BLaER1 treated with 17β-estradiol and CSF1 and Interleukin-3, amounts not matched to agents 10 nM and 100 nM (cell line): ENCODE data around the gene SPP1.
"Not testable (repeated sequence)": the region's sequence is repeated elsewhere in the genome, so short reads cannot be mapped to it uniquely, and the experiment has no call there.

ENCODE experiments used
- H3K27ac ChIP-seq, 11 experiments: shearing (Covaris generic); formaldehyde crosslinking; 2 replicates each; pipeline ENCODE4 v1.8.1; 2022
- H3K27me3 ChIP-seq, 11 experiments: shearing (Covaris generic); formaldehyde crosslinking; 2 replicates each; pipeline ENCODE4 v1.8.1; 2022
- H3K36me3 ChIP-seq, 11 experiments: shearing (Covaris generic); formaldehyde crosslinking; 2 replicates each; pipeline ENCODE4 v1.8.1; 2022
- H3K4me1 ChIP-seq, 10 experiments: shearing (Covaris generic); formaldehyde crosslinking; 2 replicates each; pipeline ENCODE4 v1.8.1; 2022
- H3K4me2 ChIP-seq, 11 experiments: shearing (Covaris generic); formaldehyde crosslinking; 2 replicates each; pipeline ENCODE4 v1.8.1; 2022
- H3K4me3 ChIP-seq, 10 experiments: shearing (Covaris generic); formaldehyde crosslinking; 2 replicates each; pipeline ENCODE4 v1.8.1; 2022
- H3K9ac ChIP-seq, 11 experiments: shearing (Covaris generic); formaldehyde crosslinking; 2 replicates each; pipeline ENCODE4 v1.8.1; 2022
- H3K9me3 ChIP-seq, 11 experiments: shearing (Covaris generic); formaldehyde crosslinking; replicated peaks in 1 of 11; 2 replicates each; pipeline ENCODE4 v1.8.1; 2022
- H4K20me1 ChIP-seq, 11 experiments: shearing (Covaris generic); formaldehyde crosslinking; 2 replicates each; pipeline ENCODE4 v1.8.1; 2022
- Cebpa-rat ChIP-seq, 11 experiments: shearing (Covaris generic); IDR thresholded peaks; 2 replicates each; pipeline ENCODE4 v1.8.1; 2022

SPP1 gene

DNA sequence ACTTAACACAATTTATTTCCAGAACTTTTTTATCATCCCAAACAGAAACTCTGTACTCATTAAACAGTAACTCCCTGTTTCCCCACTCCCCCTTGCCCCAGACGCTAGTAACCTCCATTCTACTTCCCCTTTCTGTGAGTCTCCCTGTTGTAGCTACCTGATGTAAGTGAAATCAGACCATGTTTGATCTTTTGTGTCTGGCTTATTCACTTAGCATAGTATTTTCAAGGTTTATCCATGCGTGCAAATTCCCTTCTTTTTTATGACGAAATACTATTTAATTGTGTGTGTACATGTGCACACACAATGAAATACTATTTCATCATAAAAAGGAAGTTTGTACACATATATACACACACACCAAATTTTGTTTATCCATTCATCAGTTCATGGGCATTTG is 37.1 kb downstream of the SPP1 start:
- Histone ChIP-seq H3K27ac (peak overlapping the region in 9 of 11 experiments; percentile 52 to 99 (median 98); a peak in 19 of 22 replicates), H3K4me3 (peak overlapping the region in 4 of 10 experiments; percentile 16 to 53 (median 34); a peak in 5 of 20 replicates), H3K4me2 (peak overlapping the region; percentile 80 to 95 (median 89)), H3K4me1 (peaks cover 53 to 78% (median 64%) of the 10 kb centered on the region in 10 experiments), H4K20me1 (peaks cover 10 to 83% (median 43%) of the 10 kb centered on the region in 11 experiments; a peak in 20 of 22 replicates), H3K27me3 (no peaks in the 10 kb centered on the region), H3K9me3 (peaks cover 0 to 16% (median 0%) of the 10 kb centered on the region in 11 experiments; a peak in 6 of 22 replicates), H3K36me3 (peaks cover 0 to 36% (median 32%) of the 10 kb centered on the region in 11 experiments; a peak in 19 of 22 replicates), H3K9ac (peak overlapping the region in 9 of 11 experiments; percentile 12 to 100 (median 96); a peak in 13 of 22 replicates)
- TF ChIP-seq Cebpa-rat (IDR thresholded peaks at IDR 0.05), result peak in 2 of 11 experiments; percentile 26 to 65; a peak in 3 of 22 replicates

DNA sequence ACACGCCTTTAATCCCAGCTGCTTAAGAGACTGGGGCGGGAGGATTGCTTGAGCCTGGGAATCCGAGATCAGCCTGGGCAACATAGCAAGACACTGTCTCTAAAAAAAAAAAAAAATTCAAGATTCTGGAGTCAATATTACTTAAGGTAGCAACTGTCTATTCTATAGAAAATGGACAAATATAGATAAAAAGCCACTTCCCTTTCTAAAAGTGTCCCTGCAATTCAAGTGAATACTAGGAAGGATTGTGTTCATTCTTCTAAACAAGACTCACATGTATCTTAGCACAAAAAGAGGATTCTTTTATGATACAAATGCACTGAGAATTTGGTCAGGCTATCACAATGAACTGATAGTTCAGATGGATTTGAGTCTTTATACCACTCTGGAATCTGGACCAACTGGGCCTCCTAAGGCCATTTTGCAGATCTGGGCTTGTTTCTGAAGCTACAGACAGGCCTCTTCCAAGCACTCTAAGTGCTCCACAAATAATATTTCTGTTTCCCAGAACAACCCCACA is 38.9 kb downstream of the SPP1 start:
- H3K27me3 ChIP-seq, result no peaks in the 10 kb centered on the region
- peaks cover 0 to 54% (median 48%) of the 10 kb centered on the region in 11 experiments; a peak in 21 of 22 replicates for H3K36me3 ChIP-seq
- H3K9ac ChIP-seq, result peak overlapping the region in 4 of 11 experiments; percentile 74 to 100 (median 99); a peak in 5 of 22 replicates
- H3K4me3 ChIP-seq, result peak overlapping the region in 2 of 10 experiments; percentile 9 to 44; a peak in 1 of 20 replicates
- H4K20me1 ChIP-seq, result peaks cover 11 to 91% (median 55%) of the 10 kb centered on the region in 11 experiments; a peak in 20 of 22 replicates
- TF ChIP-seq Cebpa-rat (IDR thresholded peaks at IDR 0.05), result no peak
- peak overlapping the region in 9 of 11 experiments; percentile 52 to 99 (median 98); a peak in 16 of 22 replicates for H3K27ac ChIP-seq
- H3K4me2 ChIP-seq, result peak overlapping the region; percentile 80 to 95 (median 89)
- H3K9me3 ChIP-seq, result peaks cover 0 to 16% (median 0%) of the 10 kb centered on the region in 11 experiments; a peak in 6 of 22 replicates
- peaks cover 57 to 87% (median 64%) of the 10 kb centered on the region in 10 experiments for H3K4me1 ChIP-seq

DNA sequence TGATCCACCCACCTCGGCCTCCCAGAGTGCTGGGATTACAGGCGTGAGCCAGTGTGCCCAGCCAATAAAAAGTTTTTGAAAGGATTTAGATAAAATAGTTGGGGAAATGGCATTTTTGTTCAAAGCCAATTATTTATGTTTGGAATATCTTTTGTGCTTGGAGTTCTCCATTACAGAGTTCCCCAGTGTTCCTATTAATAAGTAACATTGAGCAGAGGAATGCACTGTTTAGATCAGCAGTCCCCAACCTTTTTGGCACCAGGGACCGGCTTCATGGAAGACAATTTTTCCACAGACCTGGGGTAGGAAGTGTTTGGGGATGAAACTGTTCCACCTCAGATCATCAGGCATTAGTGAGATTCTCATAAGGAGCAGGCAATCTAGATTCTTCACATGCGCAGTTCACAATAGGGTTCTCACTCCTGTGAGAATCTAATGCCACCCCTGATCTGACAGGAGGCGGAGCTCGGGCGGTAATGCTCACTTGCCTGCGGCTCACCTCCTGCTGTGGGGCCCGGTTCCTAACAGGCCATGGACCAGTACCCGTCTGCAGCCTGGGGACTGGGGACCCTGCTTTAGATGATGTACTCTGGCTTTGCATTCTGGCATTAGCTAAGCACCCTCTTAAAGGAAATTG is 40.3 kb downstream of the SPP1 start:
- no peak overlapping the region for H3K9ac ChIP-seq

DNA sequence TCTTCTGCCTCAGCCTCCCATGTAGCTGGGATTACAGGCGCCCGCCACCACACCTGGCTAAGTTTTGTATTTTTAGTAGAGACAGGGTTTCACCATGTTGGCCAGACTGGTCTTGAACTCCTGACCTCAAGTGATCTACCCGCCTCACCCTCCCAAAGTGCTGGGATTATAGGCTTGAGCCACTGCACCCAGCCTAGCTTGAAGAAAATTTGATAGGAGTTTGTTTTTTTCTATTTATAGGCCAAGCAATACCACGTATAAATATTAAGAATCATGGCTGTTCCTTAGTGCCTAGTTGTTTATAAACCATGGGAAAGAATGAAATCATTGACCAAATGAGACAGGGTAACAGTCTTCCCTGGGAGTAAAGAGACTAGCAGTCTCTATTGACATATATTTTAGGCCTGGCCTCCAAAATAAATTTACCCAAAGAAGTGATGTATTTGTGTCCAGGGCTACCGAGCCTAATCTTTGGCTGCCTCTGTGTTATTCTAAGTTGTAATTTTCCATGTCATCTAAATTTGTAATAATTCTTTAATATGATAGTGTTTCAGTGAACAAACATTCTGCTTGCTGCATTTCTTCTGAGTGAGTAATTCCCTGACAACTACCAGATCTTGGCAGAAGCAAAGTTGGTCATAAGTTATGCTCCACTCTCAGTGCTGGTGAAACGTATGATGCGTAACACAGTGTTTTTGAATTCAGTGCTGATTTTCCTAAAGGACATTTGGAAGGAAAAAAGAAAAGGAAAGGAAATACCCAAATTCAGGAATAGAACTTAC is 42.2 kb downstream of the SPP1 start:
- H3K4me1 ChIP-seq, result peaks cover 28 to 72% (median 40%) of the 10 kb centered on the region in 10 experiments
- no peak overlapping the region for H3K27ac ChIP-seq
- peaks cover 26 to 86% (median 81%) of the 10 kb centered on the region in 11 experiments for H3K36me3 ChIP-seq
- H3K27me3 ChIP-seq, result no peaks in the 10 kb centered on the region
- H3K9ac ChIP-seq, result no peak overlapping the region
- TF ChIP-seq Cebpa-rat (IDR thresholded peaks at IDR 0.05), result no peak
- H3K4me2 ChIP-seq, result peak overlapping the region in 4 of 11 experiments; percentile 1 to 32 (median 3); a peak in 4 of 22 replicates
- no peak overlapping the region for H3K4me3 ChIP-seq
- H3K9me3 ChIP-seq, result peaks cover 0 to 27% (median 11%) of the 10 kb centered on the region in 11 experiments; a peak in 14 of 22 replicates
- H4K20me1 ChIP-seq, result peaks cover 0 to 69% (median 41%) of the 10 kb centered on the region in 11 experiments; a peak in 15 of 22 replicates

More for the DNA sequence above, 40.3 kb downstream of the SPP1 start:
- Histone ChIP-seq H3K4me3 (no peak overlapping the region), H3K4me1 (peaks cover 48 to 77% (median 54%) of the 10 kb centered on the region in 10 experiments), H3K36me3 (peaks cover 13 to 67% (median 61%) of the 10 kb centered on the region in 11 experiments), H3K27ac (peak overlapping the region in 3 of 11 experiments; percentile 97 to 99 (median 98); a peak in 3 of 22 replicates), H3K27me3 (no peaks in the 10 kb centered on the region), H3K4me2 (peak overlapping the region in 6 of 11 experiments; percentile 3 to 93 (median 19); a peak in 5 of 22 replicates), H4K20me1 (peaks cover 0 to 85% (median 57%) of the 10 kb centered on the region in 11 experiments; a peak in 19 of 22 replicates), H3K9me3 (peaks cover 0 to 16% (median 0%) of the 10 kb centered on the region in 11 experiments; a peak in 7 of 22 replicates)
- no peak for TF ChIP-seq Cebpa-rat (IDR thresholded peaks at IDR 0.05)

DNA sequence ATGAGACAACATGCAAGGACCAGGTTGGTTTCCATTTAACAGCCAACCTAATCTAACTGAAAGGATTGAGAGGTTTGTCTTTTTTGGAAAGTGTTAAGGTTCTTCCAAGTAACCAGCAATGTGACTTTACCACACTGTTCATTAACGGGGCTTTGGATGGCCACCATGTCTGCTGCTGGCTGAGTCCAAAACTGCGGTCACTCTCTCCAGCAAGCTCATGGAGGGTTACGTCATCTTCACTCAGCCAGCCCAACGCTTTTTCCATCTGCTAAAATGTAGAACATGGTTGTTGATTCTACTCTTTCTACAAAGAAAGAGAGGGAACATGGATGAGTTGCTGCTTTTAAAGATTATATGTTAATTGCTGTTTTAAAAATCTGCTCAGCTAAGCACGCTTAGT is 43.0 kb downstream of the SPP1 start:
- TF ChIP-seq Cebpa-rat (IDR thresholded peaks at IDR 0.05), result 0 out of 22 replicates have a peak, but pooled peaks of 1 of the 11 experiments have one; percentile 15
- Histone ChIP-seq H3K4me1 (peaks cover 21 to 65% (median 32%) of the 10 kb centered on the region in 10 experiments), H3K36me3 (peaks cover 33 to 94% (median 88%) of the 10 kb centered on the region in 11 experiments), H3K4me2 (peak overlapping the region in 8 of 11 experiments; percentile 1 to 32 (median 13); a peak in 7 of 22 replicates), H3K27me3 (no peaks in the 10 kb centered on the region), H3K9ac (no peak overlapping the region), H3K9me3 (peaks cover 0 to 34% (median 18%) of the 10 kb centered on the region in 11 experiments; a peak in 20 of 22 replicates), H3K27ac (0 out of 22 replicates have a peak overlapping the region, but pooled peaks of 3 of the 11 experiments have one; percentile 4 to 26 (median 18)), H4K20me1 (peaks cover 0 to 61% (median 41%) of the 10 kb centered on the region in 11 experiments; a peak in 13 of 22 replicates), H3K4me3 (no peak overlapping the region)

DNA sequence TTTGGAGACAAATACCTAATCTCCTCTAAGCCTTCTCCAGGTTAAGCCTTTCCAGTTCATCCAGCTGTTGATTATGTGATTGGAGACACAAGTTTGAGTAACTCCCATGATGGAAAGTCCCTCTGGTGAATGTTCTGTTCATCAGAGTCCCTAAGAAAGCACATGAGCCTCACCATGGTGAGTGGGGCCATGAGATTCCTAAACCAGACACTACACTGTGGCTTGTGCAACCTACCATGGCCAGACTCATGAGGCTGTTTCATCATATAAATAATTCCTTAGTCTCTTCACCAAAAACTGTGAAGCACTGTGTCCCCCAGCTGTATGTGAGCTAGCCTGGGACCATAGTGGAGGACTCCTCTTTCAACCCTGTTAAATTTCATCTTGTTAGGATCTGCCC is 46.3 kb downstream of the SPP1 start:
- Histone ChIP-seq H3K27me3 (no peaks in the 10 kb centered on the region), H3K36me3 (peaks cover 64 to 100% (median 98%) of the 10 kb centered on the region in 11 experiments), H3K4me2 (peak overlapping the region in 4 of 11 experiments; percentile 4 to 33 (median 22); a peak in 4 of 22 replicates), H3K27ac (peak overlapping the region in 1 of 11 experiments; percentile 12; a peak in 1 of 22 replicates), H3K4me1 (peaks cover 2 to 36% (median 10%) of the 10 kb centered on the region in 10 experiments; a peak in 18 of 20 replicates), H4K20me1 (peaks cover 0 to 37% (median 21%) of the 10 kb centered on the region in 11 experiments; a peak in 11 of 22 replicates), H3K4me3 (no peak overlapping the region), H3K9me3 (peaks cover 29 to 57% (median 50%) of the 10 kb centered on the region in 11 experiments), H3K9ac (no peak overlapping the region)
- TF ChIP-seq Cebpa-rat (IDR thresholded peaks at IDR 0.05), result no peak

DNA sequence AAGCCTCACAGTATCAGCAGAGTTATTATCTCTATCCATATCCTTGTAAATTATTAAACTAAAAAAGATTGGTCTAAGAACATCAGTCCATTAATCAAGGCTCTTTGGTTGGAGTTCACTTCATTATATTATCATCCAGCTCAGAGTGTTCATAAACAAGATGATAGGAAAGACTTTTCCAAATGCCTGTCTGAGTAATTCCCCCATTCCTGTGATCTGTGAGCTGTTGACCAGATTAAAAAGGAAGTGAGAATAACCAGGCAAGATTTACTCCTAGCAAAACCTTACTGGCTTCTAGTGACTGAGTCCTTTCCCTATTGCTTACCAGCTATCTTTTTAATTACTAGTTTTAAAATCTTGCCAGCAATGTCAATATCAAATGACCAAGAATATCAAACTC is 46.8 kb downstream of the SPP1 start:
- Histone ChIP-seq H3K4me3 (no peak overlapping the region), H3K4me1 (peaks cover 7 to 39% (median 14%) of the 10 kb centered on the region in 10 experiments; a peak in 19 of 20 replicates), H3K9me3 (peaks cover 34 to 61% (median 55%) of the 10 kb centered on the region in 11 experiments), H3K27ac (peak overlapping the region in 1 of 11 experiments; percentile 12; a peak in 1 of 22 replicates), H3K4me2 (peak overlapping the region in 4 of 11 experiments; percentile 4 to 33 (median 22); a peak in 4 of 22 replicates), H3K9ac (no peak overlapping the region), H3K27me3 (no peaks in the 10 kb centered on the region), H4K20me1 (peaks cover 0 to 33% (median 18%) of the 10 kb centered on the region in 11 experiments; a peak in 11 of 22 replicates), H3K36me3 (peaks cover 68 to 100% (median 98%) of the 10 kb centered on the region in 11 experiments)
- TF ChIP-seq Cebpa-rat (IDR thresholded peaks at IDR 0.05), result no peak

DNA sequence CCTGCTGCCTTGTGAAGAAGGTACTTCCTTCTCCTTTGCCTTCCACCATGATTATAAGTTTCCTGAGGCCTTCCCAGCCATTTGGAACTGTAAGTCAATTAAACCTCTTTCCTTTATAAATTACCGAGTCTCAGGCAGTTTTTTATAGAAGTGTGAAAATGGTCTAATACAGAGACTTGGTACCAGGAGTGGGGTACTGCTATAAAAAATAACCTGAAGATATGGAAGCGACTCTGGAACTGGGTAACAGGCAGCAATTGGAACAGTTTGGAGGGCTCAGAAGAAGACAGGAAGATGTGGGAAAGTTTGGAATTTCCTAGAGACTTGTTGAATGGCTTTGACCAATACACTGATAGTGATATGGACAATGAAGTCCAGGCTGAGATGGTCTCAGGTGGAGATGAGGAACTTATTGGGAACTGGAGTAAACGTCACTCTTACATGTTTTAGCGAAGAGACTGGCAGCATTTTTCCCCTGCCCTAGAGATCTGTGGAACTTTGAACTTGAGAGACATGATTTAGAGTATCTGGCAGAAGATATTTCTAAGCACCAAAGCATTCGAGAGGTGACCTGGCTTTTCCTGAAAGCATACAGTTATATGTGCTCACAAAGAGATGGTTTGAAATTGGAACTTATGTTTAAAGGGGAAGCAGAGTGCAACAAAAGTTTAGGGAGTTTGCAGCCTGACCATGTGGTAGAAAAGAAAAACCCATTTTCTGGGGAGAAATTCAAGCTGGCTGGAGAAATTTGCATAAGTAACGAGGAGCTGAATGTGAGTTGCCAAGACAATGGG is 50.6 kb downstream of the SPP1 start:
- H3K36me3 ChIP-seq, result peaks cover 74 to 99% (median 89%) of the 10 kb centered on the region in 11 experiments
- H3K4me2 ChIP-seq, result peak overlapping the region in 1 of 11 experiments; percentile 49; a peak in 1 of 22 replicates
- peak overlapping the region in 3 of 11 experiments; percentile 73 to 80 (median 78); a peak in 4 of 22 replicates for H3K27ac ChIP-seq
- not testable (repeated sequence) for H4K20me1 ChIP-seq, H3K9ac ChIP-seq, H3K27me3 ChIP-seq
- H3K4me3 ChIP-seq, result peak overlapping the region in 4 of 10 experiments; percentile 8 to 27 (median 22); a peak in 5 of 20 replicates
- peaks cover 41 to 63% (median 56%) of the 10 kb centered on the region in 11 experiments for H3K9me3 ChIP-seq
- H3K4me1 ChIP-seq, result peaks cover 39 to 49% (median 44%) of the 10 kb centered on the region in 10 experiments
